GM12878 (cell line): ENCODE data around the gene MAP3K7. TPM values are rescaled to one million over a fixed set of nuclear protein-coding genes. Genes with fewer than 3 reads are reported as not detected.

Experiments used
- ATAC-seq: fragments of 200-7000 bp; cut with Tn5 transposase; 3 replicates; pipeline ENCODE4 v1.9.1; 2020; ENCODE audit warnings: mild to moderate bottlenecking, moderate library complexity
- BruUV-seq: library from RNA; stranded (reverse); fragments of 400-500 nt; replicated peaks from 2 replicates; lab custom pipeline; 2021; lab: Mats Ljungman, UMichigan
- CTCF ChIA-PET: fragments of 300-600 bp; sonication (Branson Sonifier 250); formaldehyde crosslinking; extraction: SDS; loops from one replicate; lab custom pipeline; 2021; ENCODE audit warnings: inconsistent platforms; lab: Yijun Ruan, JAX
- POLR2A ChIA-PET: fragments of 350-600 bp; formaldehyde crosslinking; extraction: SDS; loops from one replicate; lab custom pipeline; 2021; ENCODE audit warnings: inconsistent platforms; lab: Charles Lee
- RAD21 ChIA-PET: fragments of 300-600 bp; sonication (Branson Sonifier 250); formaldehyde crosslinking; loops from one replicate; lab custom pipeline; 2023; ENCODE audit warnings: antibody characterized with exemption; ENCODE audit not compliant: unreplicated experiment; lab: Charles Lee
- SMC1A ChIA-PET: fragments of 300-600 bp; sonication (Branson Sonifier 250); formaldehyde crosslinking; loops from one replicate; lab custom pipeline; 2023; ENCODE audit not compliant: unreplicated experiment, uncharacterized antibody; lab: Charles Lee
- DNase-seq: peaks from one replicate; pipeline ENCODE4 v3.0.0-alpha.2; 2011; ENCODE audit warnings: low read depth, low spot score
- FAIRE-seq: peaks from 3 replicates; lab custom pipeline; 2011; peaks lifted over from hg19 to GRCh38; lab: Jason Lieb, UNC
- H2AFZ ChIP-seq: 2 replicates; pipeline ENCODE4 v1.6.0; 2011; ENCODE audit warnings: low read depth, low read length, control low read depth; ENCODE audit not compliant: control insufficient read depth
- H3K27ac ChIP-seq: 2 replicates; pipeline ENCODE4 v1.5.1; 2011; ENCODE audit warnings: control low read depth; ENCODE audit not compliant: control insufficient read depth, insufficient read depth
- H3K27me3 ChIP-seq, 2 experiments: replicated peaks in 1 of 2; 2 replicates each; pipeline versions ENCODE4 v1.6.0 to v1.6.1; 2011; ENCODE audit warnings: low read length in 1 of 2; ENCODE audit not compliant: control insufficient read depth in 2 of 2, insufficient read depth in 2 of 2
- H3K36me3 ChIP-seq, 2 experiments: 2 replicates each; pipeline ENCODE4 v1.5.1; 2011; ENCODE audit warnings: low read length in 1 of 2; ENCODE audit not compliant: control insufficient read depth in 2 of 2, insufficient read depth in 2 of 2
- H3K4me1 ChIP-seq: 2 replicates; pipeline ENCODE4 v1.6.1; 2011; ENCODE audit warnings: mild to moderate bottlenecking, low read length, moderate library complexity, mixed read lengths; ENCODE audit not compliant: control insufficient read depth, insufficient read depth
- H3K4me2 ChIP-seq: 2 replicates; pipeline ENCODE4 v1.6.0; 2011; ENCODE audit warnings: control low read depth; ENCODE audit not compliant: control insufficient read depth, insufficient read depth
- H3K4me3 ChIP-seq: fragments of 200-600 bp; sonication (generic); 2 replicates; pipeline ENCODE4 v1.5.1; 2016
- H3K79me2 ChIP-seq: 2 replicates; pipeline ENCODE4 v1.6.0; 2011; ENCODE audit warnings: low read length; ENCODE audit not compliant: control insufficient read depth, insufficient read depth
- H3K9ac ChIP-seq: 2 replicates; pipeline ENCODE4 v1.8.0; 2011; ENCODE audit warnings: low read length, control low read depth, mixed read lengths; ENCODE audit not compliant: control insufficient read depth, insufficient read depth
- H3K9me3 ChIP-seq: replicated peaks from 3 replicates; pipeline ENCODE4 v1.5.1; 2011; ENCODE audit warnings: mild to moderate bottlenecking, low read length; ENCODE audit not compliant: control insufficient read depth, insufficient read depth
- H4K20me1 ChIP-seq: 2 replicates; pipeline ENCODE4 v1.6.0; 2011; ENCODE audit not compliant: control insufficient read depth, insufficient read depth
- BCL3 ChIP-seq: IDR thresholded peaks from 2 replicates; pipeline ENCODE4 v1.6.1; 2011; ENCODE audit warnings: borderline replicate concordance, low read depth, mild to moderate bottlenecking, moderate library complexity, low read length; ENCODE audit not compliant: insufficient read depth, poor library complexity, severe bottlenecking
- CBFB ChIP-seq: IDR thresholded peaks from 2 replicates; pipeline ENCODE4 v1.6.1; 2016; ENCODE audit warnings: antibody characterized with exemption, low read depth
- CBX5 ChIP-seq: sonication (generic); IDR thresholded peaks from 2 replicates; pipeline ENCODE4 v1.6.1; 2016; ENCODE audit warnings: low read depth, moderate library complexity, mild to moderate bottlenecking, inconsistent platforms
- EED ChIP-seq: sonication (generic); IDR thresholded peaks from 2 replicates; pipeline ENCODE4 v1.6.1; 2016; ENCODE audit warnings: antibody characterized with exemption, low read depth
- HDGF ChIP-seq: fragments of 450-650 bp; IDR thresholded peaks from 2 replicates; pipeline ENCODE4 v1.6.1; 2016; ENCODE audit warnings: antibody characterized with exemption
- LARP7 ChIP-seq: fragments of 450-650 bp; IDR thresholded peaks from 2 replicates; pipeline ENCODE4 v1.6.1; 2017; ENCODE audit warnings: mild to moderate bottlenecking
- MAX ChIP-seq: IDR thresholded peaks from 2 replicates; pipeline ENCODE4 v1.6.1; 2012; ENCODE audit warnings: low read depth, low read length, improper control_type of control experiment
- MEF2A ChIP-seq: IDR thresholded peaks from 2 replicates; pipeline ENCODE4 v1.6.1; 2011; ENCODE audit warnings: low read depth, mild to moderate bottlenecking, low read length, moderate library complexity; ENCODE audit not compliant: insufficient read depth
- PAX8 ChIP-seq: fragments of 450-650 bp; IDR thresholded peaks from 2 replicates; pipeline ENCODE4 v1.6.1; 2017; ENCODE audit warnings: mild to moderate bottlenecking, moderate library complexity
- POLR2A ChIP-seq: IDR thresholded peaks from 2 replicates; pipeline ENCODE4 v1.6.1; 2011; ENCODE audit warnings: low read depth, mild to moderate bottlenecking, low read length
- RELA ChIP-seq: fragments of 450-650 bp; IDR thresholded peaks from 2 replicates; pipeline ENCODE4 v1.8.0; 2014; ENCODE audit warnings: borderline replicate concordance; ENCODE audit not compliant: partially characterized antibody
- RUNX3 ChIP-seq: IDR thresholded peaks from 2 replicates; pipeline ENCODE4 v1.6.1; 2012; ENCODE audit warnings: low read length, inconsistent platforms
- SMAD1 ChIP-seq: fragments of 450-650 bp; IDR thresholded peaks from 2 replicates; pipeline ENCODE4 v1.6.1; 2018; ENCODE audit warnings: mild to moderate bottlenecking, low read depth; ENCODE audit not compliant: partially characterized antibody
- SUPT20H ChIP-seq: IDR thresholded peaks from 2 replicates; pipeline ENCODE4 v1.6.1; 2011; ENCODE audit warnings: low read depth, mild to moderate bottlenecking, low read length, moderate library complexity, borderline replicate concordance; ENCODE audit not compliant: control insufficient read depth
- TCF3 ChIP-seq: IDR thresholded peaks from 2 replicates; pipeline ENCODE4 v1.6.1; 2012; ENCODE audit warnings: low read depth, mild to moderate bottlenecking, low read length, borderline replicate concordance; ENCODE audit not compliant: insufficient read depth
- WRNIP1 ChIP-seq: IDR thresholded peaks from 2 replicates; pipeline ENCODE4 v1.6.1; 2011; ENCODE audit warnings: low read depth, low read length, improper control_type of control experiment, borderline replicate concordance
- ZNF207 ChIP-seq: fragments of 450-650 bp; IDR thresholded peaks from 2 replicates; pipeline ENCODE4 v1.6.1; 2014; ENCODE audit warnings: antibody characterized with exemption, mild to moderate bottlenecking, borderline replicate concordance
- ZNF217 ChIP-seq: fragments of 450-650 bp; IDR thresholded peaks from 2 replicates; pipeline ENCODE4 v1.6.1; 2017; ENCODE audit warnings: antibody characterized with exemption, mild to moderate bottlenecking
- ZNF384 ChIP-seq: IDR thresholded peaks from 2 replicates; pipeline ENCODE4 v1.6.1; 2012; ENCODE audit warnings: low read depth, mild to moderate bottlenecking, low read length, improper control_type of control experiment, borderline replicate concordance
- WGBS: methylation state at CpG from one replicate; pipeline ENCODE4 v1.1.6; 2016; ENCODE audit warnings: low lambda C conversion rate; ENCODE audit not compliant: insufficient replicate concordance, insufficient coverage; ENCODE audit errors: missing lambda C conversion rate; 5-methylcytosine and 5-hydroxymethylcytosine counted together
- in situ Hi-C: fragments of 300-500 bp; cut with MboI; formaldehyde crosslinking; loops from 9 replicates; pipeline ENCODE4 v1.14.3; 2018; ENCODE audit warnings: mixed read lengths
- intact Hi-C: fragments of 100-400 bp; cut with micrococcal nuclease; formaldehyde crosslinking; loops from one replicate; pipeline ENCODE4 v1.14.2; 2022; ENCODE audit not compliant: unreplicated experiment
- polyA plus RNA-seq, 11 experiments: library from polyadenylated mRNA; depleted of rRNA in 4 of 11; unstranded in 6 of 11; stranded (reverse) in 5 of 11; fragments of >200 nt; fragmentation: Nextera tagmentation in 4 of 11; fragmentation: Illumina TruSeq in 1 of 11; extraction: Ambion mirVana in 4 of 11; extraction: Trizol in 1 of 11; gene quantifications; 1 replicate in 1 of 11; 2 replicates in 10 of 11; pipeline versions ENCODE4 v1.2.1 to v1.2.3, GENCODE V29; 2011 to 2016; ENCODE audit warnings: inconsistent platforms in 2 of 11, missing spikeins in 2 of 11, low read depth in 1 of 11
- total RNA-seq, 4 experiments: library from RNA; depleted of rRNA in 3 of 4; stranded (reverse); fragments of >200 nt in 3 of 4; fragmentation: Illumina TruSeq in 1 of 4; extraction: Trizol in 1 of 4; gene quantifications; 2 replicates each; pipeline versions ENCODE4 v1.2.1 to v1.2.3, GENCODE V29; 2013 to 2021

Gene MAP3K7
- total and polyA plus RNA-seq, 10 of the 15 experiments (the other 5 are each of a cell fraction or from before 2014, with no cell fraction given): 7.0 to 42.6 (median 22.0) TPM

- Histone ChIP-seq H3K27me3 (no peaks in the 10 kb centered on the region), H3K4me3 (no peak overlapping the region), H3K9ac (no peak overlapping the region), H3K27ac (no peak overlapping the region), H3K9me3 (no peaks in the 10 kb centered on the region)
- DNase-seq: no peak
- 94% methylated on average over 1 of the region's 1 CpG for WGBS
- SMC1A ChIA-PET: no interaction called here
- BruUV-seq: no TSS peak
- POLR2A ChIA-PET: no interaction called here
- ATAC-seq: no peak
- TF ChIP-seq HDGF (no peak), PAX8 (no peak), WRNIP1 (no peak), EED (no peak), CBFB (no peak), LARP7 (no peak), SMAD1 (no peak), SUPT20H (no peak), TCF3 (no peak), MEF2A (no peak)
- TF ChIP-seq, all 136 proteins: peak for 0
- no peak for FAIRE-seq
- no peaks in the 10 kb centered on the region for H4K20me1 ChIP-seq
- no peaks in the 10 kb centered on the region for H3K4me1 ChIP-seq
- RAD21 ChIA-PET: no interaction called here
- no peak overlapping the region for H3K4me2 ChIP-seq
- intact Hi-C loops: no loop called here
- CTCF ChIA-PET: no interaction called here
- in situ Hi-C loops: no loop called here
- no peaks in the 10 kb centered on the region for H3K79me2 ChIP-seq
- peaks cover 2 to 3% of the 10 kb centered on the region in 2 experiments; a peak in 3 of 4 replicates for H3K36me3 ChIP-seq
- H2AFZ ChIP-seq: no peak overlapping the region
These were observed 56.0 kb downstream of the MAP3K7 start for GRCh38 chr6:90530882-90531281.

- no peak for ATAC-seq
- no peak for TF ChIP-seq POLR2A
- no peak for TF ChIP-seq ZNF217
- no peak for TF ChIP-seq RUNX3
- no peak for TF ChIP-seq CBX5
- no peak for TF ChIP-seq ZNF384
- no peak for TF ChIP-seq BCL3
- no peak for TF ChIP-seq MAX
- TF ChIP-seq RELA: no peak
- TF ChIP-seq ZNF207: no peak
These were observed 61.5 kb downstream of the MAP3K7 start for GRCh38 chr6:90525421-90525820.

More at GRCh38 chr6:90525421-90525820, 61.5 kb downstream of the MAP3K7 start:
- ChIA-PET POLR2A (no interaction called here), RAD21 (no interaction called here), CTCF (no interaction called here), SMC1A (no interaction called here)
- Histone ChIP-seq H3K9ac (no peak overlapping the region), H3K4me3 (no peak overlapping the region), H3K79me2 (no peaks in the 10 kb centered on the region), H4K20me1 (no peaks in the 10 kb centered on the region), H3K9me3 (no peaks in the 10 kb centered on the region), H3K27me3 (no peaks in the 10 kb centered on the region), H3K27ac (no peak overlapping the region), H2AFZ (no peak overlapping the region), H3K4me1 (no peaks in the 10 kb centered on the region), H3K36me3 (peaks cover 0 to 6% of the 10 kb centered on the region in 2 experiments), H3K4me2 (no peak overlapping the region)
- WGBS: 97% methylated on average over 4 of the region's 4 CpGs
- intact Hi-C loops: no loop called here
- BruUV-seq: no TSS peak
- DNase-seq (no peak), FAIRE-seq (no peak)
- in situ Hi-C loops: no loop called here
